H1 (cell line): ENCODE measurements around the gene OPCML.

Source experiments
- BCL11A ChIP-seq, 2 experiments: IDR thresholded peaks; one replicate each; pipeline ENCODE4 v1.6.1; 2011; ENCODE audit warnings: low read depth in 2 of 2, low read length in 2 of 2, mild to moderate bottlenecking in 2 of 2
- EZH2 ChIP-seq: fragments of 200-600 bp; sonication (generic); IDR thresholded peaks from 2 replicates; pipeline ENCODE4 v1.7.1; 2012; ENCODE audit warnings: low read depth, mild to moderate bottlenecking, moderate library complexity, low read length, inconsistent platforms; ENCODE audit not compliant: severe bottlenecking
- KDM5A ChIP-seq: fragments of 200-600 bp; IDR thresholded peaks from 2 replicates; pipeline ENCODE4 v1.7.1; 2012; ENCODE audit warnings: mild to moderate bottlenecking, low read length, inconsistent platforms, mixed read lengths
- POLR2A ChIP-seq, 2 experiments: IDR thresholded peaks; 1 replicate in 1 of 2; 2 replicates in 1 of 2; pipeline ENCODE4 v1.6.1; 2011; ENCODE audit warnings: low read depth in 2 of 2, low read length in 2 of 2, mild to moderate bottlenecking in 2 of 2; ENCODE audit errors: control extremely low read depth in 1 of 2
- SP1 ChIP-seq: IDR thresholded peaks from 2 replicates; pipeline ENCODE4 v1.6.1; 2011; ENCODE audit warnings: low read depth, low read length
- SUZ12 ChIP-seq: fragments of 200-600 bp; sonication (generic); IDR thresholded peaks from 2 replicates; pipeline ENCODE4 v1.6.1; 2012; ENCODE audit warnings: mild to moderate bottlenecking, inconsistent platforms, low read length, moderate library complexity, mixed read lengths
- ZNF274 ChIP-seq: IDR thresholded peaks from 2 replicates; pipeline ENCODE4 v1.7.0; 2012; ENCODE audit warnings: low read length, borderline replicate concordance; ENCODE audit errors: extremely low read depth
- TF ChIP-seq, protein P1 (sequence below), 3 experiments: IDR thresholded peaks; 1 replicate in 2 of 3; 2 replicates in 1 of 3; pipeline versions ENCODE4 v1.5.1 to v1.6.1; 2011; ENCODE audit warnings: low read length in 3 of 3, mild to moderate bottlenecking in 3 of 3, inconsistent platforms in 2 of 3, low read depth in 1 of 3, moderate library complexity in 1 of 3; ENCODE audit not compliant: insufficient read depth in 1 of 3; ENCODE audit errors: control extremely low read depth in 1 of 3

DNA sequence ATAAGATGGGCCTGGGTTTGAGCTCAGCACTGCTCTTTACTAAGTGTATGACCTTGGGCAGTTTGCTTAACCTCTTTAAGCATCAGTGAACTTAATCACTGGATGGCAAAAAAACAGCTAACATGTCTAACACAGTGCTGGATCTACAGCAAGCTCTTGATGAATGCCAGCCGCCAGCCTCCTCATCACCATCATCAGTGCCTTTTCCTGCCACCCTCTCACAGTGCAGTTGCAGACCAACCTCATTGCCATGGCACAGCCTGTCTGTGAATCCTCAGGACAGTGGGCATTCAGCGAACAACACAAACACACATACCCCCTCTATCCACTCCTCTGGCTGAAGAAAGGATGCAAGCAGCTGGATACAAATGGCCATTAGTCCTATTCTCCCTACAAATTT lies 133.0 kb downstream of the OPCML start:
- TF ChIP-seq BCL11A (IDR thresholded peaks at IDR 0.05; ENCODE audit: low read depth in 2 of 2, low read length in 2 of 2) (no peak), SUZ12 (no peak), EZH2 (no peak), SP1 (no peak), KDM5A (no peak), ZNF274 (no peak), POLR2A (IDR thresholded peaks at IDR 0.05; ENCODE audit: control extremely low read depth in 1 of 2, low read depth in 2 of 2, low read length in 2 of 2) (no peak)
- TF ChIP-seq, protein P1, sequence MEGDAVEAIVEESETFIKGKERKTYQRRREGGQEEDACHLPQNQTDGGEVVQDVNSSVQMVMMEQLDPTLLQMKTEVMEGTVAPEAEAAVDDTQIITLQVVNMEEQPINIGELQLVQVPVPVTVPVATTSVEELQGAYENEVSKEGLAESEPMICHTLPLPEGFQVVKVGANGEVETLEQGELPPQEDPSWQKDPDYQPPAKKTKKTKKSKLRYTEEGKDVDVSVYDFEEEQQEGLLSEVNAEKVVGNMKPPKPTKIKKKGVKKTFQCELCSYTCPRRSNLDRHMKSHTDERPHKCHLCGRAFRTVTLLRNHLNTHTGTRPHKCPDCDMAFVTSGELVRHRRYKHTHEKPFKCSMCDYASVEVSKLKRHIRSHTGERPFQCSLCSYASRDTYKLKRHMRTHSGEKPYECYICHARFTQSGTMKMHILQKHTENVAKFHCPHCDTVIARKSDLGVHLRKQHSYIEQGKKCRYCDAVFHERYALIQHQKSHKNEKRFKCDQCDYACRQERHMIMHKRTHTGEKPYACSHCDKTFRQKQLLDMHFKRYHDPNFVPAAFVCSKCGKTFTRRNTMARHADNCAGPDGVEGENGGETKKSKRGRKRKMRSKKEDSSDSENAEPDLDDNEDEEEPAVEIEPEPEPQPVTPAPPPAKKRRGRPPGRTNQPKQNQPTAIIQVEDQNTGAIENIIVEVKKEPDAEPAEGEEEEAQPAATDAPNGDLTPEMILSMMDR (IDR thresholded peaks at IDR 0.05; ENCODE audit: control extremely low read depth in 1 of 3, insufficient read depth in 1 of 3, low read depth in 1 of 3, low read length in 3 of 3) = no peak
